Right lobe of liver (tissue), 4 donors: ENCODE measurements around the gene WIF1.

Source experiments
- CTCF ChIP-seq, 4 donors: fragments of 200-600 bp in 3 of 4; fragments of 450-650 bp in 1 of 4; IDR thresholded peaks; one replicate each; pipeline versions ENCODE4 v1.5.1 to v1.8.0; 2016 to 2022; ENCODE audit warnings: antibody characterized with exemption in 4 of 4, mild to moderate bottlenecking in 2 of 4
- POLR2A ChIP-seq: fragments of 450-650 bp; IDR thresholded peaks from one replicate; pipeline ENCODE4 v1.6.1; 2017; ENCODE audit warnings: antibody characterized with exemption, mild to moderate bottlenecking
- donor health status: DM: no; HTN: no; CAD: no.
- donor health status: DM: no; HTN: no; CAD: no.
- donor health status: DM: no; HTN: yes; CAD: no.

DNA sequence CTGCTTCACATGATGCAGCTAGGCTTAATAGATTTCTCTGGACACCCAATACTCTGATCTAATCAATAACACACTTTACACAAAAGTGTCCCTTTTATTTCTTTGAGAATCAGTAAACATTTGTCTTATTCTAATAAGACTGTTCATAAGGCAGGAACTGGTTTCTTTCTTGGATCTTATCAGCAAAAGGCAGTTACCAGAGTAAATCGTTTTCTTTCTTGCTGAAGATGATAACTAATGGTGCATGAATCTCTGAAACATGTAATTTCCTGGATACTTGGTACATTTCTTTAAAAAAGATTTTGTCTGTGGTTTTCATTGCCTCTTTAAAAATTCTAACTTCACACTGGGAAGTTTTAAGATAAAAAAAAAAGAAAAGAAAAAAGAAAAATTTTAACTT lies 39.6 kb downstream of the WIF1 start:
- TF ChIP-seq POLR2A (no peak), CTCF (IDR thresholded peaks at IDR 0.05) (no peak)
